ENCODE measurements around the gene ABR.
A peak's percentile ranks its signal among the peaks of the same experiment; 100 is the strongest.

ABR gene

GRCh38 chr17:1022278-1023024 is 157.3 kb downstream of the ABR start:
- DNase-seq: no peak

DNA sequence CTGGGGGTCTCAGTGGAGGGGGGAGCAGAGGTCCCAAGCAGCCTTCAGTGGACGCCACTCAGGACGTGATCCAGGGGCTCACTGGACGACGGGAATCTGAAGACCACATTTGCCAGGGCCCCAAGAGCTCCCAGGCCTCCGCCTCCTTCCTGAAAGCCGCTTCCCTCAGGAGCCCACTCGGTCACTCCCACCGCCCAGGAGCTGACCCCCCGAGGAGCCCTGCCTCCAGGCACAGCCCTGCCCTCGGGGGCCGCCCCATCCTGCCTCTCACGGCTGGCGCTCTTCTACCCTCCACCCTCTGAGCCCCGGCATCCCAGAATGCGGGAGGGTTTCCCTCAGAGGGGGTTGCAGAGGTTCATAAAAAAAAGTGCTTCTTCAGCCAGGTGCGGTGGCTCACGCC is 158.6 kb downstream of the ABR start:
- DNase-seq: no peak

- DNase-seq: no peak
Measured at GRCh38 chr17:1019451-1019850, 160.3 kb downstream of the ABR start.

DNA sequence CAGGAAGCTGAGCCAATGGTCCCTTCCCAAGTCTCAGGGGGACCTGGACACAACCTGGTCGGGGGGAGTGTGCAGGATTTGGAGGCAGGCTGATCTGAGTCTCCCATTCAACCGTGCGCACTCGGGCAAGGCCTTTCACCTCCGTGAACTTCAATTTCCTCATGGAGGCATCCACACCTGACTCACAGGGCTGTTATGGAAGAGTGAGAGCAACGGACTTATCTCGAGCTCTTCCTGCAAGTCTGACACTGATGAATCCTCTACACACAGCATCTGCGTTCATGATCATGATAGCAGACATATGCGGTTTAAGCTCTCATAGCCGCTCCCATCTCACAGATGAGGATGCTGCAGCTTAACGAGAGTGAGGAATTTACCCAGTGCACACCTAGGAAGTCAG is 161.2 kb downstream of the ABR start:
- DNase-seq: no peak

- DNase-seq: no peak
Measured at GRCh38 chr17:1013729-1014090, 166.1 kb downstream of the ABR start.

- DNase-seq: no peak
Measured at GRCh38 chr17:1012823-1013728, 166.7 kb downstream of the ABR start.

- no peak for DNase-seq
Measured at GRCh38 chr17:1011760-1012735, 167.7 kb downstream of the ABR start.

GRCh38 chr17:1011138-1011537 is 168.6 kb downstream of the ABR start:
- no peak for DNase-seq

GRCh38 chr17:1010586-1010985 is 169.2 kb downstream of the ABR start:
- DNase-seq: no peak

DNA sequence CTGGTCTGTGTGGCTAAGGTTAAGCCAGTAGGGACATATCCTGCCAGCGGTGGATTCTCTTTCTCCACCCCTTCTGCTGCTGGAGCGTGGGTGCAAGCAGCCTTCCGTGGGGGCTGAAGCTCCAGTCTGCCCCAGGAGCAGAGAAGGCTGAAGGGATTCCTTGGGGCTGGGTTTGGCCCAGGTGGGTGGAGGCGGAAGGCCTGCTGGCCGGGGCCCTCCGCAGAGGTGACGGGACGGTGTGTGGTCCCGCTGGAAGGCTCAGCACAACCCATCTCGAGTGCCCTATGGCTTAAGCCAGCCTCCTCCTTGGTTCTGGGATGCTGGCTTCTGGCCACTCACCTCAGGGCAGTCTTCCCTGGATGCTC is 169.7 kb downstream of the ABR start:
- DNase-seq: no peak

DNA sequence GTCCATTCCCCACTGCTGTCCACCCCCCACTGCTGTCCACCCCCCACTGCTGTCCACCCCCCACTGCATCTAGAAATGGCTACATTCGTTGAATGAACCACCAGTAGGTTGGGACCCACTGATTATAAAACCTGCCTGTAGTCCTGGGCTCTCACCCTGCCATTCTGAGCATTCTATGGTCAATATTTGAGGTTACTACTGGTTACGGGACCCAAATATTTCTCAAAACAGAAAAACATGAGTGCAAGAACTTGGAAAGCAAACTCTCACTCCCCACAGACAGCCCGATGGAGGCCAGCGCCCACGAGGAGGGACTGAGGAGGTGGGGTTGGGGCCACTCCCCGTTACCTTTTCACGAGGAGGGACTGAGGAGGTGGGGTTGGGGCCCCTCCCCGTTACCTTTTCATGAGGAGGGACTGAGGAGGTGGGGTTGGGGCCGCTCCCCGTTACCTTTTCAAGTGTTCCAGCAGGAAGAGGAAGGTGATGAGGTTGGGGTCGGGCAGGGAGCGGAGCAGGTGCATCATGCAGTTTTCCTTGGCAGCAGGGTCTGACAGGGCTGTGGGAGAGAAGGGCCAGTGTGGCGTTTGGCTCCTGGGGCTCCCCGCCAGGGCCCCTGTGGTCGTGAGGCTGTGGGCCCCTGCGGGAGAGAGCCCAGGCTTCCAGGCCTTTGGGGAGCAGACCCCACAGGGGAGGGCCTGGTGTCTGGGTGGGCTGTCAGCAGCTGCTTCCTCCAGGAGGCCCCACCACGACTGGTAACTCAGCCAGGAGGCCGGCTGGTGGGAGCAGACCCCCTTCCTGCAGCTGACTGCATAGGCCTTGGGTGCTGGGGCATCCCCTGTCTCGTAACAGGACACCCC is 170.3 kb downstream of the ABR start:
- DNase-seq: peak; percentile 6

- no peak for DNase-seq
Measured at GRCh38 chr17:1008008-1008761, 171.6 kb downstream of the ABR start.

GRCh38 chr17:1007310-1008007 is 172.3 kb downstream of the ABR start:
- no peak for DNase-seq

GRCh38 chr17:1006054-1006453 is 173.7 kb downstream of the ABR start:
- no peak for DNase-seq

DNA sequence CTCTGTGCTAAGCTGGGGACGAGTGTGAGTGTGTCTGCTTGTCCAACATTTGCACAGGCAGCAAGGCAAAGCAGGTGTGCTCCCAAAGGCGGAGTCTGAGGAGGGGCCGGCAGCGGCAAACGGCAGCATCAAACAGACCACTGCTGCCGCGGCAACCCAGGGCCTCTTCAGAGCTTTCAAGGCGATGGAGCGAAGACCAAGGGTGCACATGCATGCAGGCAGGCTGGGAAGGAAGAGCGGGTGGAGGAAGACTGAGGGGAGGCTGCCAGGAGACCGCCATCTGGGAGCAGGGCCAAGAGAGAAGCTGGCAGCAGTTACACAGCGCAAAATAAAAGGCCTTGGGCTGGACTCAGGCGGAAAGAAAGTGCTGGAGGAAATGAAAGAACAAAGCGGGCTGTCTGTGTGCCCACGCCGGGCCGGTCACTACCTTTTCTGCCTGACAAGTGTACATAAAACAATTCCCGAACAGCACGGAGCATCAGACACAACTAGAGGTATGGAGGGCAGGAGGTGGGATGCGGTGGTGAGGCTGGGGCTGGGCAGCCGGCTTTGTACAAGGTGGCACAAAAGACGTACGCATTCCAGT is 174.3 kb downstream of the ABR start:
- DNase-seq: no peak

GRCh38 chr17:1004769-1005295 is 174.9 kb downstream of the ABR start:
- DNase-seq: no peak

- no peak for DNase-seq
Measured at GRCh38 chr17:1003972-1004768, 175.6 kb downstream of the ABR start.

DNA sequence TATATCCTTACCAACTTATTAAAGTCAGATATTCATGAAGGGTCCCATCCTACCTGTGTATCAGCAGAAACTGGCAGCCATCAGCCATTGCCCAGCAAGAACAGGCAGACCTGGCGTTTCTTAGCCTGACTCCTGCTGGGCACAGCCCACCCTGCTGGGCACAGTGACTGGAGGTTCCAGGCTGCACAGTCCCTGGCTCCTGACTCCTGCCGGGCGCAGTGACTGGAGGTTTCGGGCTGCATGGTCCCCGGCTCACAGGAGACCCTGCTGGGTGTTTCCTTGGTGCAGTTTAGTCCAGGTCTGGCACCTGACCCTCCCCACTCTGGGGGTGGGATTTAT is 176.2 kb downstream of the ABR start:
- DNase-seq: no peak
